GM10266 (cell line): Measurements from ENCODE around the gene TMEM269.

Source experiments
- DNase-seq: peaks from one replicate; pipeline ENCODE4 v3.0.0; 2012; ENCODE audit errors: extremely low spot score
- TF ChIP-seq, protein P1 (sequence below): IDR thresholded peaks from 2 replicates; pipeline ENCODE4 v1.5.1; 2012; ENCODE audit warnings: mild to moderate bottlenecking, low read depth; ENCODE audit not compliant: control insufficient read depth, insufficient read depth; ENCODE audit errors: missing control alignments

TMEM269 gene

DNA sequence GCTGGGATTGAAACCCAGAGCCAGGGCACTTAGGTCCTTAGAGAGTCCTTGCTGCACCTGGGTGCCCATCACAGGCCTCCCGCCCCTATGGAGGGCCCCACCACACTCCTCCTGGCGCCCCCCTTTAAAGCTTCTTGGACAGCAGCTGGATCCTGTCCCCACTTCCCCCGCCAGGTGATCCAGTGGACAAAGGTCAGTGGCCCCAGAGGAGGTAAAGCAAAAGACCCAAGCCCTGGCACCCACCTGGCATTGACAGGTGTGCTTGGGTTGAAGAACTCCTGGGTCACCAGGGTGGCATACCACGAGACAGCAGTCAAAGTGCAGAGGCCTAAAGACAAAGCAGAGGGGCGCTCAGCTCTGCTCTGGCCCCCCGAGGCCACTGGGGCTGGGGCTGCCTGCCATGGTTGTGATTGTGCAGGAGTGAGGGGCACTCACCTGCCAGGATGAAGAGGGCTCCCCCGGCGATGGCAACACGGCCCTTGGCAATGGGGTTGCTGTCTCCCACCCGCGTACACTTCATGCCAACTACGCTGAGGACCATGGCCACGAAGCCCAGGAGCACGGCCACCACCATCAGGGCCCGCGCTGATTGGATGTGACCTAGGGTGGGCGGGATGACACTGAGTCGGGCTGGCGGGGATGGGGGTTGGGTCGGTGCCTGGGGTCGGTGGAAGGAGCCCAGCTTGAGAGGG is 46.7 kb upstream of the TMEM269 start:
- TF ChIP-seq, protein P1, sequence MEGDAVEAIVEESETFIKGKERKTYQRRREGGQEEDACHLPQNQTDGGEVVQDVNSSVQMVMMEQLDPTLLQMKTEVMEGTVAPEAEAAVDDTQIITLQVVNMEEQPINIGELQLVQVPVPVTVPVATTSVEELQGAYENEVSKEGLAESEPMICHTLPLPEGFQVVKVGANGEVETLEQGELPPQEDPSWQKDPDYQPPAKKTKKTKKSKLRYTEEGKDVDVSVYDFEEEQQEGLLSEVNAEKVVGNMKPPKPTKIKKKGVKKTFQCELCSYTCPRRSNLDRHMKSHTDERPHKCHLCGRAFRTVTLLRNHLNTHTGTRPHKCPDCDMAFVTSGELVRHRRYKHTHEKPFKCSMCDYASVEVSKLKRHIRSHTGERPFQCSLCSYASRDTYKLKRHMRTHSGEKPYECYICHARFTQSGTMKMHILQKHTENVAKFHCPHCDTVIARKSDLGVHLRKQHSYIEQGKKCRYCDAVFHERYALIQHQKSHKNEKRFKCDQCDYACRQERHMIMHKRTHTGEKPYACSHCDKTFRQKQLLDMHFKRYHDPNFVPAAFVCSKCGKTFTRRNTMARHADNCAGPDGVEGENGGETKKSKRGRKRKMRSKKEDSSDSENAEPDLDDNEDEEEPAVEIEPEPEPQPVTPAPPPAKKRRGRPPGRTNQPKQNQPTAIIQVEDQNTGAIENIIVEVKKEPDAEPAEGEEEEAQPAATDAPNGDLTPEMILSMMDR = no peak
- no peak for DNase-seq

DNA sequence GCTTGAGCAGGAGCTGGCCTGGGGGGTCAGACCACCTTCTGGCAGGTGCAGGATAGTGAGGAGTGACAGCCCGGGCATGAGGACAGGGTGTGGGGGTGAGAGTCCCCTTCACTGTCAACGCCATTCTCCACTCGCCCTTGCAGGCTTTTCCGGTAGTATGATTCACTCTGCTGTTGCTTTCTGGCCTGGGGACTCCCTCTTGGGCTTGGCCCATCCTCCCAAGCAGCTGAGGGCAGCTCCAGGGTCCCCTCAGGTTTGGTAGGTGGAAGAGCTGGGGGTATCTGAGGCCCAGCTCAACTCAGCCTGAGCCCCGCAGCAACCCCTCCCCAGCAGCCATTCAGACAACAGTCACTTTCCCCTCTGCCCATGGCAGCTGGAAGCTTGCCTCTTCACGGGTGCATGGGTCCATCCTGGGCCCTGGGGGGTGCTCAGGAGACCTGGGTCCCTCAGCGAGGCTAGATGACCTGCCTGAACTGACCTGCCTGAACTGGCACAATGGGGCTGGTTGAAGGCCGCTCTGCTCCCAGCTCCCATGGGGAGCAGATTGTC is 46.0 kb upstream of the TMEM269 start:
- TF ChIP-seq, protein P1 = no peak

DNA sequence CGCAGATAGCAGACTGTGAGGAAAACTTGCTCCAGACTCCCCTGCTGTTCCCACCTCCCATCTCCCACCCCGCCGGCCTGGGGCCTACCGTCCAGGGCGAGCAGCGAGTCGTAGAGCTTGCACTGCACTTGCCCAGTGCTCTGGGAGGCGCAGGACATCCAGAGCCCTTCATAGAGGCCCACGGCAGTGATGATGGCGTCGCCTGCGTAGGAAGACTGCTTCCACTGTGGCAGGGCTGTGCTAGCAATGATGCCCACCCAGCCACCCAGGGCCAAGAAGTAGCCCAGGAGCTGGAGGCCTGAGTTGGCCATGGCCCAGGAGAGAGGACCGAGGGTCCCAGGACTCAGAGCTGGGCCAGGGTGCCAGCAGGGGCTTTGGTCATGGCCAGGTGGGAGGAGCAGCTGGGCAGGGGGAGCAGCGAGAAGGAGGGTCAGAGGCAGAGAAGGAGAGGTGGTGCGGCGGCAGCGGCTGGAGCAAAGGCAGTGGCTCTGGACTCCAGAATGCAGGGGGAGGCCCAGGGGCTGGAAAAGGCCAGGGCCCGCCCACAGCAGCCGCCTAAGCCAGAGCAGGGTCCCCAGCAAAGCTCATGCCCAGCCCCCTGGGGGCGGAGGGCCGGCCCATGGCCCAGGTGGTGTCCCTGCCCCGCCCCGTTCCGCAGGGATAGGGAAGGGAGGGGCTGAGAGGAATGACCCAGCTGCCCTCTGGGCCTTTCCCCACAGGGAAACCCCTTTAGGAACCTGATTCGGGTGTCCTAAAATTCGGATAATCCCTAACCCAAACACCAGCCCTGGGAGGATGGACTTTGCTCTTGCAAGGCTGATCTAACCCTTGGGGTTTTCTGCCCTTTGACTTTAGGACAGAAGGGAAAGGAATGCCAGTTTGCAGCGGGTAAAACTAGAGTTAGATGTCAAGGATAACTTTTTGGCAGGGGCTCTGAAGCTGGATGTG is 44.8 kb upstream of the TMEM269 start, which contains the start of gene CLDN19:
Gene CLDN19, minus strand, starts transcription at position 484 of the 948 bp plus-strand sequence. Its CDS starts 173 bp downstream, at position 311.
- DNase-seq = no peak
- TF ChIP-seq, protein P1 = no peak

More for the DNA sequence above, 46.0 kb upstream of the TMEM269 start:
- no peak for DNase-seq

DNA sequence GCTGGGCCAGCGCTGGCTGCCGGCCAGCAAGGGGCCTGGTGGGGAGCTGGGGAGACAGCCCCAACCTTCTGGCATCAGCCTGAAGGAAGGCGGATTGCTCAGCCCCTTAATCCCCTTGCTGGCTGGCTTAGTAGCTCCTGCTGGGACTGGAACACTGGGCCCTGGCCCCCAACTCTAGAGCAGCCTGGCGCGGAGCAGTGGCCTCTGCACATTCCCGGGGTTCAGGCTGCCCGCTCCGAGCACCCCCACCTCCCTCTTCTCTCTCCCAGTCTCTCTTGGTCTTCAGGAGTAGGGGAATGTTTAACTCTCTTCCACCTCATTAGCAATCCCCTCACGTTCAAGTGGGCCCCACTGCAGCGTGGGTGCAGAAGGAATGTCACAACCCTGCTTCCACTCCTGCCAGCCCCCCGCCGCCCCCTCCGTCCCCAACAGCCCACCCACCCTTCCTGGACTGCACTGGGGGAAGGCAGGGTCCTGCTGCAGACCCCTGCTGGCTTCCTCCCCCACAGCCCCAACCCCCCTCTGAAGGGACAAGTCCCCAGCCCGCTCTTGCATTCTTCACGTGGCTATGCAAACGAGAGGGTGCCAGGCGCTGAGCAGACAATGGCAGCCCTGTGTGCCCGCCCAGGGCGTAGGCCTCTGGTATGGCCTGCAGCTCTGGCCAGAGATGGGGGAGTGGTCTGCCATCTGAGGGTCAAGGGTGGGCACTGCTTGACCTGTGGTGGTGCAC is 43.8 kb upstream of the TMEM269 start:
- TF ChIP-seq, protein P1 = no peak
- no peak for DNase-seq

DNA sequence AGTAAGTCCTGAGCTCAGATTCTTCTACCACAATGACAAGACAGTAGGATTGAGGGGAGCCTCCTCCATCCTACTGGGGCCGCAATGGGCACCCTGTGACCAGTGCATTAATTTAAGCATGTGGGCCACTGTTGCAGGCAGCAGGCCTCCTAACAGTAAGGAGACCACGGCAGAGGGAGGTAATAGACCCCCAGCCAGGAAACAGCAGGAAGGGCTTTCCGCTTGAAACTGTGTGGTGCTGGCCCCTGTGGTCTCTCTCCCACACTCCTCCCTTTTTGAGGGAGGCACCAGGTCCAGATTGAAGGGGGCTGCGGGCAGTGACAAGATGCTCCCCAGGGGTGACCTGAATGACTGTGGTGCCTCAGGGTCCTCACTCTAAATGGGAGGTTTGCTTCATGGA is 43.1 kb upstream of the TMEM269 start:
- no peak for DNase-seq
- TF ChIP-seq, protein P1 = no peak

DNA sequence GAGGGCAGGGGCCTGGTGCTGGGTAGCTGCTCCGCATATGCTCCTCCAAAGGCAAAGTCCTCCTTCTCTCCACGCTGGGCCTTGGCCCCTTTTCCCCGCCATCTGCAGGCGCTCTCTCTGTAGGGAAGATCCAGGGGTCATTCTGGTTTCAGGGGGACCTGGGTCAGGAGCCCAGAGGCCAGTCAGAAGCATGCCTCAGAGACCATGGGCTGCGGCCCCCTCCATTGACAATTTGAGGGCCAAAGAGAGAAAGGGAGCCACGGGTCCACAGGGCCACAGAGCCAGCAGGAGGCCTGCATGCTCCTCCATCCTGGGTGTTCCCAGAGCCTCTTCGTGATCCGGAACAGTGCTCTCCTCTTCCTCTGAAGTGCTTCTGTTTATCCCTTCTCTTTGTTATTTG is 42.6 kb upstream of the TMEM269 start:
- TF ChIP-seq, protein P1 = no peak
- no peak for DNase-seq
